Islet of Langerhans (tissue), 1 donor: ENCODE measurements around the gene SLC6A18.

Experiments
- FAIRE-seq: peaks from one replicate; lab custom pipeline; 2011; peaks lifted over from hg19 to GRCh38; lab: Jason Lieb, UNC

Gene SLC6A18

GRCh38 chr5:1203968-1204692 is 21.1 kb upstream of the SLC6A18 start:
- no peak for FAIRE-seq

DNA sequence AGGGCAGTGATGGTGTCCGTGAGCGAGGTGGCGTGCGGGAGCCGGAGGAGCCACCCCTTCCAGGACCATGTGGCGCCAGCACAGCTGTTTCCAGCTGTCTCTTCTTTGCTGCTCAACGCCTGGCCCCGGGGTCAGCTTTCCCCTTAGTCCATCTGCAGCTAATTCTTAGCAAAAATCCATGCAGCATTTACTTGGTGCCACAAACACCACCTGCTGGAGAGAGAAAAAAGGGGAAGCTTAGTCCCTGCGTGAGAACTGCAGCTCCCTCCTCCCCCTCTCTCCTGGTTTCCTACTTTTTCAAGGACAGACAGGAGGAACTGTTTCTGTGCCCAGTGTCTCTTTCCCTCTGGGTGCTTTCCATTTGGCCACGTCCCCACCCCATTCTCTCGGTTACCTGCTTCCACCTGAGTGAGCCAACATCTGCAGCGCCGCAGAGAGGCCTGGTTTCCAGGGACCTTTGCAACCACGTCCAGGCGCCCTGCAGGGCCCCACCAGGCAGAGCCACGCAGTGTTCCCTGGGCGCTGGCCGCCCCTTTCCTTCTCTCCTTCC is 20.4 kb upstream of the SLC6A18 start:
- FAIRE-seq = no peak

DNA sequence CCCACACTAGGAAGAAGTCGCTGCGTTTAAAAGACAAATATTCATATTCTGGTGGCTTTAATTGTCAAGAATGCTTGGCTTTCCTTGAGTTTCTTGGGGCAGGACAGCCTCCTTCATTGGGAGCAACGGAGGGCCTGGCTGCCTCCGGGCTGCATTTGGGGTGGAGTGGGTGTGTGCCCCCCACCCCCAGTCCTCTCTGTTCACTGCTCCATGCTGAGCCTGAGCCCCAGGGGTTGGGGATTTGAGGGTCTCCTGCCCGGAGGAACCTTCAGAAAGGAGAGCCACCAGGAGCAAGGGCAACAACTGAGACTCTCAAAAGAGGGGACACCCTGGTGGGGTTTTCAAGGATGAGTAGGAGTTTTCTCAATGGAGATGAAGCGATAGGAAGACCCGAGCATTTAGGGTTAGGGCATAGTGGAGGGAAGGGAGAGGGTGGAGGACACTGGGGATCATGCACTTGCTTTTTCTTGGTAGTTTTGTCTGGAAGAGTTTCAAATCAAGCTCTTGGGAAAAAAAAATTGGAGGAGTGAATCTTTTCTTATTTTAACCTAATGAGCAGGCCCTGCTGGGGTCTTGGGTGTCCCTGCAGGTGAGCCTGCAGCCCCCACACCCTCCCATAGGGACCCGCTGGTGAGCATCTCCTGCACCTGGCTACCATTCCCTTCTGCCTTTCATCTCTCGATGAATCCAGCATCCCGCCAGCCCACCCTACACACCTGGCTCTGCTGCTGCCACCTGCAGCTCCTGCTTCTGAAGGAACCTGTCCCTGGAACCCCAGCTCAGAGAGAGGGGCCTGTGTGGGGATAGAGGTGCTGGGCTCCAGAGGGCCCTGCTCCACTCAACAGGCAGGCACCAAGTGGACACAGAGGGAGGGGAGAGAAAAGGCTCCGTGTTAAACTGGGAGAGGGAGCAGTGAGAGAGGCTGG is 19.7 kb upstream of the SLC6A18 start:
- no peak for FAIRE-seq

GRCh38 chr5:1206521-1207412 is 18.4 kb upstream of the SLC6A18 start:
- FAIRE-seq = no peak

GRCh38 chr5:1207555-1207954 is 17.6 kb upstream of the SLC6A18 start:
- FAIRE-seq = no peak

- no peak for FAIRE-seq
Observed at GRCh38 chr5:1208221-1208742, 16.9 kb upstream of the SLC6A18 start.

DNA sequence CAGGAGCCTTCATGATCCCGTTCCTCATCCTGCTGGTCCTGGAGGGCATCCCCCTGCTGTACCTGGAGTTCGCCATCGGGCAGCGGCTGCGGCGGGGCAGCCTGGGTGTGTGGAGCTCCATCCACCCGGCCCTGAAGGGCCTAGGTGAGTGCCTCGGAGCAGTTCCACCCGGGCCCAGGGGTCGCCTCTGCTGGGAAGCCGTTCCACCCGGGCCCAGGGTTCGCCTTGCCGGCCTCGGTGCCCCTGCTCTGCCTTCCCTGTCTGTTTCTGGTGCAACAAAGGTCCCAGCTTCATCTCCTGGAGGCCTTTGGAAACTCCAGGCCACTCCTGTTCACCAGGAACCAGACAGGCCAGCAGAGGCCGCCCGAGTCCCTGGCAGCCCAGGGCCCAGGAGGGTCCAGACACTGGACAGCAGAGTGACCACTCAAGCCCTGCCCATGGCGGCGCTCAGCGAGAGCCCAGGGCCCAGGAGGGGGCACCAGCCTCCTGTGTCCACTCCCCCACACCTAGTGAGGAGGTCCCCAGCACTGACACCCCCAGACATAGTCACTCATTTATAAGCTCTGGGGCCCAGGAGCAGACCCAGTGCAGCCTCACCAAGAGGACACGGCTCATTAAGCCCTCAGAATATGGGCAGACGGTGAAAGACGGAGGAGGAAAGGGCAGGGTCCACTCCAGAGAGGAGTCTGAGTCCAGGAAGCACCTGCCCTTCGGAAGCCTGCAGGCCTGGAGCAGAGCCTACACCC is 16.3 kb upstream of the SLC6A18 start:
- FAIRE-seq = no peak

DNA sequence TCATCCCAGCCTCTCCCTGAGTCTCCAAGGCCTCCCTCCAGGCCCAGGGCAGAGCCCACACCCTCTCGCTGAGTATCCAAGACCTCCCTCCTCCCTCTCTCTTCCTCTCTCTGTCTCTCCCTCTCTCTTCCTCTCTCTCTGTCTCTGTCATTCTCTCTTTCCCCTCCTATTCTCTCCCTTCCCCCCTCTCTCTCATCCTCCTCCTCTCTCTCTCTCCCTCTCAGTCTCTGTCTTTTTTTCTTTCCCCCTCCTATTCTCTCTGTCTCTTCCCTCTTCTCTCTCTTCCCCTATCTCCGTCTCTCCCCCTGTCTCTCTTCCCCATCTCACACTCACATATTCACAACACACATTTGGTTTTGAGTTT is 15.7 kb upstream of the SLC6A18 start:
- no peak for FAIRE-seq

GRCh38 chr5:1209896-1210776 is 15.0 kb upstream of the SLC6A18 start:
- FAIRE-seq = no peak

- FAIRE-seq = no peak
Observed at GRCh38 chr5:1210832-1211251, 14.3 kb upstream of the SLC6A18 start.

- FAIRE-seq = no peak
Observed at GRCh38 chr5:1211701-1212100, 13.5 kb upstream of the SLC6A18 start.

GRCh38 chr5:1212271-1212670 is 12.9 kb upstream of the SLC6A18 start:
- FAIRE-seq = no peak

- FAIRE-seq = no peak
Observed at GRCh38 chr5:1212881-1213280, 12.3 kb upstream of the SLC6A18 start.

DNA sequence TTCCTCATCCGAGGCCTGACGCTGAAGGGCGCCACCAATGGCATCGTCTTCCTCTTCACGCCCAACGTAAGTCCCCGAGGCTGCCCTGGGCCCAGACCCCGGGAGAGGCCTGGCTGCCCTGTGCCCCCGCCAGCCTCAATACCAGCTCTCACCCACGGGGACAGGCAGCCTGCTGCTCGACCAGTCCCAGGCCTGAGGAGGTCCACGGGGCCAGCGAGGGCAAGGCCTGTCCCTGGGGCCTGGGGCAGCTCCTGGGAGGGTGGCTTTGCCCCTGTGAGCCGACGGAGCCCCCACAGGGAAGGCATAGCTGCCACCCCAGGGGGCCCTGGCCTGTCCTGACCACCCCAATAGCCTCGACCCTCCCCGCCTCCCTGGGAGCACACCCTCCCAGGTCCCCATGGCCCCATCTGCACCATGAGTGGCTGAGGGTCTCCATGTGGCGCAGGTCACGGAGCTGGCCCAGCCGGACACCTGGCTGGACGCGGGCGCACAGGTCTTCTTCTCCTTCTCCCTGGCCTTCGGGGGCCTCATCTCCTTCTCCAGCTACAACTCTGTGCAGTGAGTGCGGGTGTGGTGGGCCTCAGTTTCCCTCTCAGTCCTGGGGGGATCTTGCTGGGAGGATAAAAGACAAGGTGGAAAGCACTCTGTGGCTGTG is 11.5 kb upstream of the SLC6A18 start:
- FAIRE-seq = no peak

GRCh38 chr5:1214163-1214935 is 10.8 kb upstream of the SLC6A18 start:
- no peak for FAIRE-seq

GRCh38 chr5:1214936-1215220 is 10.3 kb upstream of the SLC6A18 start:
- no peak for FAIRE-seq

GRCh38 chr5:1215320-1216096 is 9.7 kb upstream of the SLC6A18 start:
- no peak for FAIRE-seq

- no peak for FAIRE-seq
Observed at GRCh38 chr5:1216211-1216917, 8.8 kb upstream of the SLC6A18 start.
